ENCODE measurements around the gene TFF3. TPM values are rescaled to one million over a fixed set of nuclear protein-coding genes. Genes with fewer than 3 reads are reported as not detected.

TFF3 gene
- total and polyA plus RNA-seq, 2 of the 13 experiments (the other 11 are each of a cell fraction or from before 2014, with no cell fraction given) = 14.2 to 26.9 TPM

- CTCF ChIA-PET (ENCODE audit: low intra/inter-chr PET ratio, low total read pairs) = no interaction called here
Measured at GRCh38 chr21:42317826-42318746, 2.9 kb upstream of the TFF3 start.

More at GRCh38 chr21:42317826-42318746, 2.9 kb upstream of the TFF3 start:
- H3K79me2 ChIP-seq (ENCODE audit: insufficient read depth, low read length) = no peaks in the 10 kb centered on the region
- no peak for TF ChIP-seq MLLT10 (CRISPR knock-in tag; IDR thresholded peaks at IDR 0.05)
- TF ChIP-seq ZSCAN31 (CRISPR knock-in tag; IDR thresholded peaks at IDR 0.05; ENCODE audit: low read depth) = no peak
- TF ChIP-seq ATF3 (CRISPR knock-in tag; IDR thresholded peaks at IDR 0.05) = no peak
- no peak for TF ChIP-seq TERF1 (CRISPR knock-in tag; IDR thresholded peaks at IDR 0.05)
- TF ChIP-seq HIC2 (CRISPR knock-in tag; IDR thresholded peaks at IDR 0.05; ENCODE audit: low read depth) = no peak
- TF ChIP-seq TFDP1 (CRISPR knock-in tag; IDR thresholded peaks at IDR 0.05; ENCODE audit: borderline replicate concordance) = no peak
- no peak for TF ChIP-seq ZNF547 (CRISPR knock-in tag; IDR thresholded peaks at IDR 0.05)
- H3K27me3 ChIP-seq (ENCODE audit: control insufficient read depth in 1 of 2, insufficient read depth in 2 of 2, low read length in 2 of 2) = peaks cover 0 to 6% of the 10 kb centered on the region in 2 experiments; a peak in 3 of 5 replicates
- in situ Hi-C loops (cut with HindIII; ENCODE audit: extremely low pct_ligation_motif_present, low pct_unique_long_range_greater_than_20kb) = no loop called here
- no peak overlapping the region for H2AFZ ChIP-seq (ENCODE audit: low read length)
- H3K4me3 ChIP-seq (replicated peaks in 1 of 3; ENCODE audit: insufficient read depth in 1 of 3, low read depth in 2 of 3, low read length in 3 of 3) = no peak overlapping the region
- ATAC-seq (no peak), FAIRE-seq (no peak), DNase-seq (ENCODE audit: low spot score) (no peak)
- WGBS (ENCODE audit: low lambda C conversion rate) = 63% methylated on average over 6 of the region's 20 CpGs
- H3K27ac ChIP-seq (ENCODE audit: extremely low read length, insufficient read depth, low read length) = no peak overlapping the region
- no peaks in the 10 kb centered on the region for H4K20me1 ChIP-seq (ENCODE audit: insufficient read depth, low read length)
- H3K36me3 ChIP-seq (replicated peaks in 1 of 2; ENCODE audit: control insufficient read depth in 1 of 2, insufficient read depth in 2 of 2, low read length in 2 of 2) = no peaks in the 10 kb centered on the region
- H3K4me1 ChIP-seq (ENCODE audit: insufficient read depth, low read length) = peaks cover 34% of the 10 kb centered on the region
- BruUV-seq (replicated peaks) = no TSS peak
- H3K9ac ChIP-seq (ENCODE audit: insufficient read depth, low read depth, low read length) = no peak overlapping the region
- intact Hi-C loops (cut with micrococcal nuclease; ENCODE audit: unreplicated experiment) = no loop called here
- no peaks in the 10 kb centered on the region for H3K9me3 ChIP-seq (ENCODE audit: low read length)
- H3K4me2 ChIP-seq (ENCODE audit: low read depth, low read length) = no peak overlapping the region
- POLR2A ChIA-PET = no interaction called here
